Stimulated activated CD4-positive, alpha-beta T cell treated with anti-CD3 and anti-CD28 coated beads, Interleukin-15, amount 100 ng/mL, for 1 hour (primary cell): ENCODE results near the gene TBL1XR1.

Experiments
- DNase-seq, 2 donors: peaks; one replicate each; pipeline ENCODE4 v3.0.0-alpha.2; 2020; ENCODE audit warnings: low read depth in 1 of 2, low spot score in 1 of 2

TBL1XR1 gene

DNA sequence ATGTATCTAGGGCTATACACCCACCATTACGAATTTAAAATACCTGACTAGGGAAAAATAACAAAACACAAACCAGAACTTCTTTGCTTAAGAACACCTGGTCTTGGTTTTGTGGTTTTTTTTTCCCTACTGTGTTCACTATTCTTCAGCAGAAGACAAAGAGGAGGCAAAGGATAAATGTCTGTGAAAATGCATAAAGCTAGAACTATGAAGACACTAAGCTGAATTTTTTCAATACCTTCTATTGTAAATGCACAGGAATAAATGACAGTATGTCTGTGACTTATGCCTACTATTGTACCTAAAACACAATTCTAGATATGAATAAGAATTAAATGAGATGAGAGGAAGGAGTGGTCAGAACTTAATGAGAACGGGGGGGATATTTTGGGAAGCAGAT, 86.9 kb downstream of the TBL1XR1 start:
- no peak for DNase-seq

DNA sequence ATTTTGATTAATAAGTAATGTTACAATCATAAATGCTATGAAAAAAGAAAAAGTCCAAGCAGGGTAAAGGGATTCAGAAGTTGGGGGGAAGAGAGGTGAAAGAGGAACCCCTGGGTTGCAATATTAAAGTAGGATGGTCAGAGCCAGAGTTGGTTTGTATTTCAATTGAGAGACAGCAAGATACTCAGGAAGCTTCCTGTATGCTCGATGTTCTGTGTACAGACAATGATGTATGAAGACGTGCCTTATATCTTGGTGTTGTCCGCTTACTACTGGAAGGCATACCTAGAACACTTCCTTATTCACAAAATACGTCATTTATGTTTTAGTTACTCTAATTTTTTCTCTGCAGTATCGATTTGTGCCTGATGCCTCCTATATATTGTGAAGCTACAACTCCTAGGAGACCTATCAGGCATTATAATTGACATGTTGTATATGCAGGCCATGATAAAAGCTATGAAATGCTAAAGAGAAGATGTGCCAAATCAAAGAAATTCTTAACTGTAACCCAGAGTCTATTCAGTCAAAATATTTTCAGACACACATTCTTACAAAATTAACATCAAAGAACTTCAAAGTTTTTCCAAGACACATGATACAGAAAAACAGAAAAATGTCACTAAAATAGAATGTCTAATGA, 87.5 kb downstream of the TBL1XR1 start:
- no peak for DNase-seq

DNA sequence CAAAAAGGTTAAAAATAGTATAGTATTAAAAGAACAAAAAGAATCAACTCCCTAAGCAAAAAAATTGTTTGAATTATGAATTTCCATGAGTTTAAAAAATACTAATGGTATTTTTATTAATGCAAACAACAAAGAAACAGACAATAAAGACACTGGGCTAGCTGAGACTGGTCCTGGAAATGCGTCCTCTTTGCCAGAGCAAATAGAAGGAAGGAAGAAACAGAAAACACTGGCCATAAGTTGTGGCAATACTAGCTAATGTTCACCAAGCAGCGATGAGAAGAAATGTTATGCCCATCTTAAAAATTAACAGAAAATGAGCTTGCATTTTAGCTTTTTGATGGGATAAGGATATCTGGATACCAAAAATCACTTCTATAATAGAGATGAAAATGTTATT, 88.6 kb downstream of the TBL1XR1 start:
- no peak for DNase-seq

DNA sequence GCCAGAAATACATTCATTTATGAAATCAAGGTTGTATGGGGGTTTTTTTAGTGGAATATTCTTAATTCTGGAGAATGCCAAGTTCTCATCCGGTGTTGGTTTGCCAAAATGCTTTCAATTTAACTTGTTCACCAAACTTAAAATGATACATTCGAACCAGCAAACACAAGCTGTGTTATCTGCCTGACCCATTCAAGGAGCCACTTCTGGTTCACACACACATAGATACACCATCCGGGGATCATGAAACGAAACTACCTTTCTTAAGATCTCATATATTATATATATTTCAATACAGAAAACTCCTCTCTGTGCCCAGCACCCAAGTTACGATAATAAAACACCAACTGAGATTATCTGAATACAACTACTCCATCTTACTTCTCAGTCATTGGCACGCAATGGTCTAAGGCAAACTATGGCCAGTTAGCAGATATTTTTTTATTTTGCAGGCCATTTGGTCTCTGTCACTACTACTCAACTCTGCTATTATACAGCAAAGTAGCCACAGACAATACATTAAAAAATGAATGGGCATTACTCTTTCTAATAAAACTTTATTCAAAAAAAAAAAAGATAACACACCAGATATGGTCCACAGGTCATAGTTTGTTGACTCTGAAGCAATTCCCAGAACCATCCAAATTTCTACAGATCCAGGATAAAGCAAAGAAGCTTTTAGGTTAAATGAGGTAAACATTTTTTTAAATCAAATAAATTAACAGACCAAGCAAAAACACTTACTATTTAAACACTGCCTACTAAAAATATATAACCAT, 89.6 kb downstream of the TBL1XR1 start:
- no peak for DNase-seq

DNA sequence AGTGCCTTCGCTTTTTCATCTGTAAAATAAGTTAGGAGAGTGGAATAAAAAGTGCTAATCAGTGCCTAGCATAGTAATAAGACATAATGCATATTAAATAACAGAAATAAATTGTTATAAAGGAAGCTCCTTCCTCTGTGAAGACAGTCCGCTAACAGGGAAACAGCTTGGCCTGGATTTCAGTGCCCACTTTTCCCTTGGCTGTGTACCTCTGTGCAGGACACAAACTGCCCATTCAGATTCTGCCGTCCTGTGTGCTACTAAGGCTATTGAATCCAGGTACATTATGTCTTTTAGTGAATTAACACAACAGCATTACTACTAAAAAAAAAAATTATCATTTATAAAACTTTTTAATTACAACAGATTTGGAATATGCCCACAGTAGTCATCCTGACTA, 90.7 kb downstream of the TBL1XR1 start:
- DNase-seq, result no peak

DNA sequence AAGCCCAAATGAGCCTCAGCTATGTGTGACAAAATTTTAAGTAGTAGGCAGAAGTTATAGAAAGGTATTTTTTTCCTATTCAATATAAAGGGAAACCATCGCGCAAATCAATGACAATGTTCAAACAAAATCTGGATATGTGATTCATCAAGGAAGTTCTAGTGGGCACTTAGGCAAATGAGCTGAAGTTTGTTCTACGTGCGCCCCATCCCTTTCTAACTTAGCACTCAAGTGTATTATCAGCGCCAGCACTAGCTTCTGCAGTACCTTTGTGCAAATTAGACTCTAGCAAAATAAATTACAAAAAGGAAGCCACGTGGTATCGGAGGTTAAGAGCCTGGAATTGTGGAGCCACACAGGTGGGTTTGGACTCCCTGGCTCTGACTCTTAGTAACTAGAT, 91.1 kb downstream of the TBL1XR1 start:
- DNase-seq, result no peak

DNA sequence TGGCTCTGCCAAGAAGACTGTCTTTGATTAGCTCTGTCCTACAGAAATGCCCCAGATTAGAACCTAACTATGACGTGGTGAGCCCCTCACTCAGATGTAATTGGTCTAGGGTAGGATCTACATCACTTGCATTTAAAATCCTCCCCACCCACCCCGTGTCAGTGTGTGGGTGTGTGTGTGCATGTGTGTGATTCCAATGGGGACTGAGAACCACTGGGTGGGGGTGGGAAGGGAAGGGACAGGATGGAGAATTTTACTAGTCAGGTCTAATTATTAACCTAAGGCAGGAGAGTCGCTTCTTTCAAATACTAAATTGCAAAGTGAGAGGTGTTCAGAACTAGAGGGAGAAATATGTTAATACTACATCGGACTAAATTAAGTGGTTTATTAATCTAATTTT, 91.7 kb downstream of the TBL1XR1 start:
- no peak for DNase-seq

DNA sequence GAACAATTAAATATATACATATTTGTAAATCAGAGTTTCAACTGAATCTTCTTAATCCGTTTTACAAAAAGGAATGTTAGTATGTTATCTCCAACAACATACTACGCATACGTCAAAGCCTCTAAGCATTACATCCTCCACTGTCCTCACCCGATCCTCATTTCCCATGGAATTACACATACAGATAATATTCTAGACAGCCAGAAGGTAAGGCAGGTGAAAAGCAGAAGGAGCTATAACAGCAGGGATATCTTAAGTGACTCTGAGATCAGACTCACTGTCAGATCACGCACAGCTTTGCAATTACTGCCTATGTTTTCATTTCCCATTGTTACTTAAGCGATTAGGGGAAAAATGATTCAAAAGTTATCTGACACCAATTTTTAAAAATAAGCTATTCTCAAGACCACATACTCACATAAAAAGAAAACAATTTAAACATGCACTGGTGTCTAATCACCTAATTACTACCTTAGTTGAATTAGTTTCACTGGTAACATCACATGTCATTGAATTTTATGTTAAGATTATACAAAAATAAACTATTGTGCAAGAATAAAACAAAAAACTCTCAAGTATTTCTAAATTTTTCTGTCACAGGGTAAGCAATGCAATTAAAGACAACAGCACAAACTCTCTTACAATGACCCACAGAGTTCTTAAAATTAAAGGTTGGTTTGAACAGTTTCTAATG, 92.8 kb downstream of the TBL1XR1 start:
- no peak for DNase-seq

DNA sequence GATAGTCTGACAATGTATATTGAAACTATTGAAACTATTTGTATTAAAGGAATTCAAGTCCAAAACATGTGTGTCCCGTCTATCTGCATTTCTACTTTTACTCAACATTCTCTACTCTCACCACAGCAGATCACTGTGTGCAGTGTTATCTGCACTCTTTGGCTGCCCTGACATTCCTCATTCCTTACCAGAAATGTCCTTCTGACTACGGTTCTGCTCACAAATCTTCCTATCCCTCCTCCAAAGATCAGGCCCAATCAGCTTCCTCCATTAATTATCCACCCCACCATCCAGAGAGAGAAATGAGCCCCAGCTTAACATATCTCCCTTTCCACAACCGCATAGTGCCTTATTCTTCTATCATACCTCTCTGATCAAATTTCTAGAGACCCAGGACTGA, 94.7 kb downstream of the TBL1XR1 start:
- no peak for DNase-seq

DNA sequence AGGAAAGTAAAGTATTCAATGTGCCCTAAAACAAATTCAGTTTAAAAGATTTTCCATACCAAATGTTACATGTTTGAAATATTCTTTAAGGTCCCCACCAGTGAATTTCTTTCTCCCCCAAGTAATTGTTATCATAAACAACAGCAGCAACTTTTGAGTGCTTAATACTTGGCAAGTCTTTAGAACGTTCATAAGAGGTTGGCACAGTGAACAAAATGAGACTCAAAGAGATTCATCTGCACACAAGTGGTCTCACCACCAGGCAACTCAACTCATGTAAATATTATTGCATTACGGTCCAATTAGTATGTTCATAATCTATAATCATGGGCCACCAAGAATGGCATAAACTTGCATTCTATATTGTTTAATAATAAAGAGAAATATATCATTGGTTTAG, 98.7 kb downstream of the TBL1XR1 start:
- no peak for DNase-seq

DNA sequence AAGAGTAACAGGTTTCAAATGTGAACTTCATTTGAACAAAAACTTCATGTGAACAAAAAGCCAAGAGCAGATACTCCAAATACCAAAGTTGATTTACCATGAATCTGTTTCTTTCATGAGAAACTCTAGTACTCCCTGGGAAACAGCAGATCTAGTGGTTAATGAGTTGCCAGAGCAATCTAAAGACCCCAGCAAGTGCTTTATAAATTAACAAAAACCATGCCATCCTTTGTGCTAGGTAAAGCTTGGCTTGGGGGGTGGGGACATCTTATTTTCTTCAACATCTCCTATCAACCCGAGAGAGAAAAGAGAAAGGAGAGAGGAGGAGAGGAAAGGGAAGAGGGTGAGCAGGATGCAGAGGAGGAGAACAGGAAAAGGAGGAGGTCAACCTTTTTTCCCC, 100.7 kb downstream of the TBL1XR1 start:
- DNase-seq, result no peak

DNA sequence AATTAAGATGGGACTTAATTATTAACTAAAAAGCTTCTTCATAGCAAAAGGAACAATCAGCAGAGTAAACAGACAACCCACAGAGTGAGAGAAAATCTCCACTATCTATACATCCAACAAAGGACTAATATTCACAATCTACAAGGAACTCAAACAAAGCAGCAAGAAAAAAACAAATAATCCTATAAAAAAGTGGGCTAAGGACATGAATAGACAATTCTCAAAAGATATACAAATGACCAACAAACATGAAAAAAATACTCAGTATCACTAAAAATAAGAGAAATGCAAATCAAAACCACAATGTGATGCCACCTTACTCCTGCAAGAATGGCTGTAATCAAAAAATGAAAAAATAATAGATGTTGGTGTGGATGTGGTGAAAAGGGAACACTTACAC, 103.3 kb downstream of the TBL1XR1 start:
- DNase-seq, result no peak

DNA sequence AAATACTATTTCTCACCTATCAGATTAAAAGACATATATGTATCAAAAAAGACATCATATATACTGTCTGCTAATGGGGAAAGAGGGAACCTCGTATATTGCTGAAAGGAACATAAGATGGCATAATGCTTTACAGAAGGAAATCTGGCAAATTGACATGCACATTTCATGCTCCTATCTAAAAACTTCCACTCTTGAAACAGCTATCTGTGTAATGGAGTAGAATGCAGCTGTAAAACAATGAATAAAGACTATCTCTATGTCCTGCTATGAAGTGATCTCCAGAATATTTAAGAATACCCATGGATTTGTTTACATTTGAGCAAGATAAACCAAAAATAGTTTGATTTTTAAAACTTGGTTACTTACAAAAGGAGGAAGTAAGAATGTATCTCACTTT, 107.4 kb downstream of the TBL1XR1 start:
- no peak for DNase-seq

DNA sequence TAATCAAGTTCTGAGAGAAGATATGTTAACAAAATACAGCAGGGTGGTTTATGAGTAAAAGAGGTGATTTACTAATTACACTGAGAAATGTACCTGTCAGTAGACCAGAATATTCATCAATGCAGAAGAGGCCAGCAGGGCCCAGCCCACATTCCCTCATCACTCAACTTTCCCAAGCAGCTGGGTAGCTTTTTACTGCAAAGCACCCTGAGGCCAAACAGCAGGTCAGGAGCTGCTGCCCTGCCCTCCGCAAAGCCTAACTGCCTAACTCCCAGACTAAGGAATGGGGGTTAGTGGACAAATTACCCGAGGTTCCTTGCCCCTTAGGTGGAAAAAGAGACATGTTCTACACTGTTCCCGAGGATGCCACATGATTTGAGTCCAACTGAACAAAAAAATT, 108.2 kb downstream of the TBL1XR1 start:
- no peak for DNase-seq

DNA sequence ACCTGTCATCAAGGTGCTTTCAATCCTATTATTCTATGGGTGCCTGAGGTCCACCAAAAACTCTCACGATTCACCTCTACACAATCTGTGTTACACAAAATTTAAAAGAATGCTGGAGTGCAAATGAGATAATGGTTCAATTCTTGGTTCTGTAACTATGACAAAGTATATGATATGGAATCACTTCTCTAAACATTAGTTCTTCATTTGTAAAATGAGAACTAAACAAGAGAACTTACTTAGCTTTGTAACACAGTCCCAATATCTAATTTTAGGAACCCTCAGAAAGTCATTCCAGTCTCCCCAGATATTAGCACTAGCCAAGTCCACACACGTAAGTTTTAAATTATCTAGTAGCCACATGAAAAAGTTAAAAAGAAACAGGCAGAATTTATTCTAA, 111.5 kb downstream of the TBL1XR1 start:
- DNase-seq, result no peak

DNA sequence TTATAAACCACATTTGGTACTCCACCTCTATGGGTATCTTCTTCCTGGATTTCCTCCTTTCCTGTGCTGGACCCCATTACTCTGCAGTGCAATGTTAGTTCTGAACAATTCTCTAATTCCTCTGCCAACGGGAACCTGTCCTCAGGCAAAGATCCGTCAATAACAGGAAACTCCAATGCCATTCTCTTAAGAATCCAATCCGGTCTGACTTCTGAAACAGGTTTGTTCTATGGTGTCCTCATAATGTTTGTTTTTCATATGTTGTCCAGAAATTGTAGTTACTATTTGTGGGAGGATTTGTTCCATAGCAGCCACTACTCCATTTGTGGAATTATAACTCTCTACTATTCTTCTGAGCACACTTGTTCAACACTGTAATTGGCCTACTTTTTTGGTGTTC, 112.7 kb downstream of the TBL1XR1 start:
- no peak for DNase-seq

DNA sequence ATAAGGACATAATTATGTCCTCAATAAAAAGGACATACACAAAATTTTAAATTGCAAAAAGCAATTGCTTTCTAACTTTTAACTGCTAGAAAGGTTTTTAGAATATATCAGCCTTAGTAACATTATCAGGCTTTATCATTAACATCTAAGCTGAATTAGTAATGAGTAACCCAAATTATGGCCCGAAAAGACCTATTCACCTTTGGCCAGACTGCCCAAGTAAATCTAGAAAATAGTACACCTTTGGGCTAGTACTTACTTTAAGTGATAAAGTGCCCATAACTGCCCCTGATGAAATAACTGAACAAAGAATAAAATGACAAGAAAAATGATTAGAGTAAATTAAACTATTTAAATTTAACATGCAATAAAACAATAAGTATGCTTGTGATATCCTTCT, 117.2 kb downstream of the TBL1XR1 start:
- no peak for DNase-seq

DNA sequence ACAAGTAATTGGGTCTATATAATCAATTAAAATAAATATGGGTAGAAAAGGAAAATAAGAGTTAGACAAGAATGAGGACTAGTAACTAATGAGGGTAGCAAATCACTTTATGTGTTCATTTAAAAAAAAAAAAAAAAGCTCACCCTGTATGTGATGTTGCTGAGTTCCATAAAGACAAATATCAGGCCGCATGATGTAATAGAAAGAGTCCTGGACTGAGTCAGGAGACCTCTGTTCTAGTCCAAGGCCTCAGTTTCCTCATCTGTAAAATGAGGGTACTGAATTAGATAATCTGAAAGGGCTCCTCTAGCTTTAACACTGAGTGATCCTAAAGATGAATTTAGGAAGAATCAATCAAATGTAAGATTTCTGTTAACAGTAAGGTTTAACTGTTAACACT, 117.6 kb downstream of the TBL1XR1 start:
- no peak for DNase-seq

DNA sequence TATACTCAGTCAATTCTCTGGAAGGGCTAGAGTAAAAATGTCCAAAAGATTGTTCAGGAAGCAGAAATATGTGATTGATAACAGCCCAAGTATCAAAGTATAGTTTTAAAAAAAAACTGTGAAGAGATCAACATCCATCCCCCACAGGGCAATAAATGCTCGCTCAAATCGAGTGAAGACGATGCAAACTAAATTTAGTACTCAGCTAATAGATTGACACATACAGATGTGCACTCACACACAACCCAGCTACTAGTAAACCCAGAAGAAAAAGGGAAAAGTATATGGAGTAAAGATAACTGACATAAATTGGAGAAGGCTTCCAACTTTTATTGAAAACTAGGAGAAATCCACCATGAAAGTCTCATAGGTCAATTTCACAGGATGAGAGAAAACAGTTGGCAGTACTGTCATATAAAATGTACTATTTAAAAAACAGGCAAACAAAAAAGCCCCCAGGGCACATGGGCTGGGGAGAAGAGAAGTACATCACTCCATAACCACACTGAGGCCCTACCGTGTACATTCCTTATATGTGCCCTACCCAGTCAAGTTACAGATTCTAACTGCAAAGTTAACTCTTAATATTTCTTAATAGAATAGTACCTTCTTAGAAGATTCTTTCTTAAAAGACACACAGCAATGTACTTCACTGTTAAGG, 125.7 kb downstream of the TBL1XR1 start:
- no peak for DNase-seq

DNA sequence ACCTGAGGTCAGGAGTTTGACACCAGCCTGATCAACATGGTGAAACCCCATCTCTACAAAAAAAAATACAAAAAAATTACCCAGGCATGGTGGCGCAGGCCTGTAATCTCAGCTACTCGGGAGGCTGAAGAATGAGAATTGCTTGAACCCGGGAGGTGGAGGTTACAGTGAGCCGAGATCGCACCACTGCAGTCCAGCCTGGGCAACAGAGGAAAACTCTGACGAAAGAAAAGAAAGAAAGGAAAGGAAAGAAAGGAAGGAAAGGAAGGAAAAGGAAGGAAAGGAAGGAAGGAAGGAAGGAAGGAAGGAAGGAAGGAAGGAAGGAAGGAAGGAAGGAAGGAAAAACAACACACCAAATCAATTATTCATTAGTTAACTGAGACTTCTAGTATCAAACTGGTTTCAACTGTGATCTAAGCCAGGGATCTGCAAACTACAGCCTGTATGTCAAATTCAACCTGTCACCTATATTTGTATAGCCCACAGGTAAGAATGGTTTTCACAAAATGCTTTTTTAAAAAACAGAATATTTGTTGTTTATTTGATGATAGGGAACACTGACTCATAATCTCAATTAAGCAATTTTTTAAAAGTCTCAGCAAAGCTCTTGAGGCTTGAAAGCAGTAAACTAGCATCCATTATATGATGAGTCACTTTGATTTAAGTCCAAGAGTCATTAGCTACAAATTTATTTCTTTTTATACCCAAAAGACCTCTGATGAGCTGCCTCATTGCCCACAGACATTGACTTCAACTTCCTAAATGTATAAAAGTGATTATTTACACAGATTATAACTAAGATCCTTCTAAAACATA, 127.6 kb downstream of the TBL1XR1 start:
- DNase-seq, result no peak

DNA sequence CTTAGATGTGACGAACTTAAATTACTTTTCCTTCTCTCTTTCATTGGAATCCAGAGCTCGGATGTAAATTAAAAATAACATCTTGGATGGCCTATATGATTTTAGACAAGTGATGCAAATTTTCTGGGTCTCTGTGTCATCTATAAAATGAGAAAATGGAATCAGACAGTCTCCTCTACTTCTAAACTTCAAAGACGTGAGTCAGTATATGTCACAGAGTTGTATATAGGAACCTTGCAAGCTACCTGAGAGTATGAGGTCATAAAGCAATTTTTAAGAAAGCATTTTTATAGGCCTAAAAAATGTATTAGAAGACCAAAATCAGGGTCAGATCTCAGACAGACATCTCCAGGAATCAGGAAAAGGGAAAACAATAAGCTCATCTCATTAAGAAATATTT, 128.3 kb downstream of the TBL1XR1 start:
- DNase-seq, result no peak
